Sciatic nerve (tissue), 2 donors: Measurements from ENCODE around the gene DFFA. TPM values are rescaled to one million over a fixed set of nuclear protein-coding genes. Genes with fewer than 3 reads are reported as not detected.
"Not testable (repeated sequence)": the region's sequence is repeated elsewhere in the genome, so short reads cannot be mapped to it uniquely, and the experiment has no call there.

Experiments
- ATAC-seq: fragments of 200-7000 bp; cut with Tn5 transposase; one replicate; pipeline ENCODE4 v1.9.1; 2020; ENCODE audit warnings: mild to moderate bottlenecking, moderate library complexity
- DNase-seq: peaks from one replicate; pipeline ENCODE4 v3.0.0-alpha.2; 2020; ENCODE audit warnings: low spot score
- intact Hi-C: fragments of 100-400 bp; cut with DNase I; formaldehyde crosslinking; loops from one replicate; pipeline ENCODE4 v1.14.2; 2022
- total RNA-seq: library from RNA; stranded (reverse); fragmentation: NEBNext Ultra II Directional; extraction: Animal tissue kit (Norgen Biotek cat#: 25700); gene quantifications from one replicate; pipeline ENCODE4 v1.2.1, GENCODE V29; 2021
- donor health status: DM: no; HTN: no; CAD: no.
- donor health status: DM: no; HTN: no; CAD: no.

The DFFA gene
- total RNA-seq, 1 donor from 2014 or later, result 31.1 TPM

DNA sequence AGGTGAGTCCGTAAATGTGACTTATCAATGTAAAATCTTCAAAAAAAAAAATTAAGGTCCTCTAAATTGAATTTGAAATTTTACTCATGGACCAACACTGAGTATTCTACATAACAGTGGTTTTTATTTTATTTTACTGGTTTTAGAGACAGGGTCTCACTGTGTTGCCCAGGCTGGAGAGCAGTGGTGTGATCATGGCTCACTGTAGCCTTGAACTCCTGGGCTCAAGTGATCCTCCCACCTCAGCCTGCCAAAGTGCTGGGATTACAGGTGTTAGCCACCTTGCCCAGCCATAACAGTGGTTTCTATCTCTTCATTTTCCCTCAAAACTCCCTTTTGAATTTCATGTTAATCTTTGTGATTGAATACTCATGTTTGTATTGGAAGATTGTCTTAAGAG is 56.4 kb downstream of the DFFA start:
- DNase-seq, ATAC-seq, intact Hi-C loops: not testable (repeated sequence)

DNA sequence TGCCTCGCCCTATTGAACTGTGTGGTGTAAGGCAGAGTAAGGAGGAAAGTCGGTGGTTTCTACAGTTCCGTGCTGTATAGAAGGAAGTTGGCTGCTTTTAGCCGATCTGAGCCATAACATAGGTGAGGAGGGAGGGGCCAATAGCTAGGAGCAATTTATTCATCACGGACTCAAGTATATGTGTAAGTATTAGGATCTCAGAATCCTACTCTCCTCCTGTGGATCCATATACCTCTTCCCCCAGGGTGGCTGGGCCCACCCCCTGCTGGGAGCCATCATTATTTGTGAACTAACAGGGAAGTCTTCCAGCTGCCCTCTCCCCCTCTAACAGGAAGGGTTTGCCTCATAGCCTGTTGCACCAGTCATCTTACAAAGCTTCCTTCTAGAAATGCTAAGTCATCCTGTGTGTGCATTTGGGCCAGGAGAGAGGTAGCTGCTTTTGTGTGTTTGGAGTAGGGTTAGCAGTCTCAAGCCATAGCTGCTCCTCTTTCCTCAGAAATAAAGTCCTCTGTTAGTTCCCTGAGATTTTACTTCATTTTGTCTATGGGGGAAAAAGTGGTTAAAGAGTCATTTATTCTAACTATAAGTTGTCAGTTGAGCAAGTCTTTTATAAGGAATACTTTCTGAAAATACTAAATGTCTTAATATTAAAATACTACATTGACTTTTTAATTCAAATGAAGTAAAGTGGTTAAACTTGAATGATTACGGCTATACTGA is 57.0 kb downstream of the DFFA start:
- peak; percentile 70 for ATAC-seq

DNA sequence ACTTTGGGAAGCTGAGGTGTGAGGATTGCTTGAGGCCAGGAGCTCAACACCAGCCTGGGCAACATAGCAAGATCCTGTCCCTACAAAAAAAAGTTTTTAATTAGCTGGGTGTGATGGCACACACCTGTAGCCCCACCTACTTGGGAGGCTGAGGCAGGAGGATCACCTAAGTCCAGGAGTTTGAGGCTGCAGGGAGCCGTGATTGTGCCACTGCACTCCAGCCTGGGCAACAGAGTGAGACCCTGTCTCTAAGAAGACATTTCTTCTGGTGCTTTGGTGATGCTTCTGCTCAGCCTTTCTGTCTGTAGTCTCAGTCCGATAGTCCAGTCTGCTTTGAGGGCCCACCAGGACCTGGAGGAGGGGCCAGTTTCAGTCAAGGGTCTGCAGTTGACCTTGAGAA is 65.1 kb downstream of the DFFA start:
- no peak for ATAC-seq
- intact Hi-C loops, result no loop called here
- no peak for DNase-seq

More for the DNA sequence above, 57.0 kb downstream of the DFFA start:
- intact Hi-C loops, result no loop called here
- DNase-seq, result no peak

Other genes with a start within 250 kb of the DFFA start
- gene PGD, start 73.5 kb downstream of the DFFA start, total RNA-seq, result 70.4 TPM
- 12.2 TPM for gene CENPS, start 42.1 kb downstream of the DFFA start, total RNA-seq
- gene CORT, start 22.5 kb downstream of the DFFA start, total RNA-seq, result 0.62 TPM
- 17.9 TPM for gene PEX14, start 2.4 kb upstream of the DFFA start, total RNA-seq